Stimulated activated naive CD4-positive, alpha-beta T cell (primary cell): ENCODE measurements around the gene PEX11B.
A peak's percentile ranks its signal among the peaks of the same experiment; 100 is the strongest.

Experiments
- DNase-seq, 6 experiments: peaks; one replicate each; lab custom pipeline; 2025; lab: John Stamatoyannopoulos, UW

The PEX11B gene

GRCh38 chr1:145908653-145909052 lies 9.9 kb downstream of the PEX11B start:
- no peak for DNase-seq

GRCh38 chr1:145906954-145907753 lies 11.4 kb downstream of the PEX11B start:
- no peak for DNase-seq

- DNase-seq, result no peak
Measured at GRCh38 chr1:145901312-145902021, 17.1 kb downstream of the PEX11B start.

GRCh38 chr1:145898756-145899155 lies 19.8 kb downstream of the PEX11B start:
- no peak for DNase-seq

GRCh38 chr1:145897969-145898368 lies 20.5 kb downstream of the PEX11B start:
- DNase-seq, result no peak

- DNase-seq, result no peak
Measured at GRCh38 chr1:145895471-145895870, 23.0 kb downstream of the PEX11B start.

- no peak for DNase-seq
Measured at GRCh38 chr1:145893306-145894055, 25.0 kb downstream of the PEX11B start.

- no peak for DNase-seq
Measured at GRCh38 chr1:145892486-145893087, 25.9 kb downstream of the PEX11B start.

- peak in 5 of 6 experiments; percentile 8 to 42 (median 30) for DNase-seq
Measured at GRCh38 chr1:145891587-145892485, 26.7 kb downstream of the PEX11B start.

GRCh38 chr1:145891143-145891542 lies 27.4 kb downstream of the PEX11B start:
- DNase-seq, result no peak

- DNase-seq, result no peak
Measured at GRCh38 chr1:145889722-145890121, 28.8 kb downstream of the PEX11B start.

- DNase-seq, result no peak
Measured at GRCh38 chr1:145887631-145888030, 30.9 kb downstream of the PEX11B start.

GRCh38 chr1:145886816-145887215 lies 31.7 kb downstream of the PEX11B start:
- DNase-seq, result no peak

GRCh38 chr1:145886390-145886789 lies 32.1 kb downstream of the PEX11B start:
- no peak for DNase-seq

- peak; percentile 73 to 93 (median 84) for DNase-seq
Measured at GRCh38 chr1:145885738-145886287, 32.7 kb downstream of the PEX11B start, which contains the start of gene ANKRD35. ANKRD35 (minus strand) TSS chr1:145885866; CDS start chr1:145885758, 108 bp downstream.

GRCh38 chr1:145884675-145885074 lies 33.8 kb downstream of the PEX11B start:
- no peak for DNase-seq

GRCh38 chr1:145879775-145880174 lies 38.7 kb downstream of the PEX11B start:
- DNase-seq, result no peak

- no peak for DNase-seq
Measured at GRCh38 chr1:145878724-145879123, 39.8 kb downstream of the PEX11B start.

- no peak for DNase-seq
Measured at GRCh38 chr1:145877923-145878486, 40.5 kb downstream of the PEX11B start.

GRCh38 chr1:145874646-145875045 lies 43.9 kb downstream of the PEX11B start:
- no peak for DNase-seq
